ENCODE measurements around the gene TLX1.

Gene TLX1

DNA sequence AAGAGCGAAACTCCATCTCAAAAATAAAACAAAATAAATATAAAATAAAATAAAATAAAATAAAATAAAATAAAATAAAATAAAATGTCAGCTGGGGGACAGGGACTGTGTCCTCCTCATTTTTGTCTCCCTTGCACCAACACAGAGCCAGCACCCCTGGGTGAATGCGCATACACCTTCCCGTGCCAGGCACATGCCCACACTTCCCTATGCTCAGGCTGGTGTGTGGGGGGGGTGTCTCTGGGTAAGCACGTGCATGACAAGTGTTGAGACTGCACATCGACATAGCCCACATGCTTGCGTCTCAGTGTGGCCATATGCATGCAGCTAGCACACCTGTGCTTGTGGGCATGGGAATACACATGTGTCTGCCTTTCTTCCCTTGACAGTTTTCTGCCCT, 24.7 kb upstream of the TLX1 start:
- no peak for DNase-seq
- Histone ChIP-seq H3K27me3 (replicated peaks) (peaks cover 5% of the 10 kb centered on the region), H3K4me3 (ENCODE audit: low read depth, low read length) (no peak overlapping the region), H3K27ac (no peak overlapping the region), H3K36me3 (replicated peaks) (no peaks in the 10 kb centered on the region)
- TF ChIP-seq, protein P1, sequence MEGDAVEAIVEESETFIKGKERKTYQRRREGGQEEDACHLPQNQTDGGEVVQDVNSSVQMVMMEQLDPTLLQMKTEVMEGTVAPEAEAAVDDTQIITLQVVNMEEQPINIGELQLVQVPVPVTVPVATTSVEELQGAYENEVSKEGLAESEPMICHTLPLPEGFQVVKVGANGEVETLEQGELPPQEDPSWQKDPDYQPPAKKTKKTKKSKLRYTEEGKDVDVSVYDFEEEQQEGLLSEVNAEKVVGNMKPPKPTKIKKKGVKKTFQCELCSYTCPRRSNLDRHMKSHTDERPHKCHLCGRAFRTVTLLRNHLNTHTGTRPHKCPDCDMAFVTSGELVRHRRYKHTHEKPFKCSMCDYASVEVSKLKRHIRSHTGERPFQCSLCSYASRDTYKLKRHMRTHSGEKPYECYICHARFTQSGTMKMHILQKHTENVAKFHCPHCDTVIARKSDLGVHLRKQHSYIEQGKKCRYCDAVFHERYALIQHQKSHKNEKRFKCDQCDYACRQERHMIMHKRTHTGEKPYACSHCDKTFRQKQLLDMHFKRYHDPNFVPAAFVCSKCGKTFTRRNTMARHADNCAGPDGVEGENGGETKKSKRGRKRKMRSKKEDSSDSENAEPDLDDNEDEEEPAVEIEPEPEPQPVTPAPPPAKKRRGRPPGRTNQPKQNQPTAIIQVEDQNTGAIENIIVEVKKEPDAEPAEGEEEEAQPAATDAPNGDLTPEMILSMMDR (IDR thresholded peaks at IDR 0.05; ENCODE audit: low read depth, low read length, missing control alignments): no peak
- in situ Hi-C loops (cut with HindIII; ENCODE audit: low pct_ligation_motif_present, low sequenced_read_pairs): no loop called here

GRCh38 chr10:101107771-101108170, 23.3 kb upstream of the TLX1 start:
- no peak for DNase-seq
- Histone ChIP-seq H3K27ac (no peak overlapping the region), H3K27me3 (replicated peaks) (peaks cover 10% of the 10 kb centered on the region), H3K36me3 (replicated peaks) (no peaks in the 10 kb centered on the region), H3K4me3 (ENCODE audit: low read depth, low read length) (no peak overlapping the region)
- in situ Hi-C loops (cut with HindIII; ENCODE audit: low pct_ligation_motif_present, low sequenced_read_pairs): no loop called here
- TF ChIP-seq, protein P1 (IDR thresholded peaks at IDR 0.05; ENCODE audit: low read depth, low read length, missing control alignments): no peak

GRCh38 chr10:101110856-101111523, 20.1 kb upstream of the TLX1 start:
- in situ Hi-C loops (cut with HindIII; ENCODE audit: low pct_ligation_motif_present, low sequenced_read_pairs): no loop called here

GRCh38 chr10:101111547-101111946, 19.6 kb upstream of the TLX1 start:
- Histone ChIP-seq H3K36me3 (replicated peaks) (no peaks in the 10 kb centered on the region), H3K27ac (no peak overlapping the region), H3K27me3 (replicated peaks) (peaks cover 25% of the 10 kb centered on the region), H3K4me3 (ENCODE audit: low read depth, low read length) (no peak overlapping the region)
- no peak for DNase-seq
- in situ Hi-C loops (cut with HindIII; ENCODE audit: low pct_ligation_motif_present, low sequenced_read_pairs): no loop called here
- TF ChIP-seq, protein P1 (IDR thresholded peaks at IDR 0.05; ENCODE audit: low read depth, low read length, missing control alignments): no peak

More at GRCh38 chr10:101110856-101111523, 20.1 kb upstream of the TLX1 start:
- Histone ChIP-seq H3K27me3 (replicated peaks) (peaks cover 21% of the 10 kb centered on the region), H3K27ac (no peak overlapping the region), H3K4me3 (ENCODE audit: low read depth, low read length) (no peak overlapping the region), H3K36me3 (replicated peaks) (no peaks in the 10 kb centered on the region)
- TF ChIP-seq, protein P1 (IDR thresholded peaks at IDR 0.05; ENCODE audit: low read depth, low read length, missing control alignments): no peak
- no peak for DNase-seq

GRCh38 chr10:101112799-101113594, 18.1 kb upstream of the TLX1 start:
- Histone ChIP-seq H3K27ac (no peak overlapping the region), H3K36me3 (replicated peaks) (no peaks in the 10 kb centered on the region), H3K27me3 (replicated peaks) (peaks cover 26% of the 10 kb centered on the region), H3K4me3 (ENCODE audit: low read depth, low read length) (no peak overlapping the region)
- TF ChIP-seq, protein P1 (IDR thresholded peaks at IDR 0.05; ENCODE audit: low read depth, low read length, missing control alignments): no peak
- no peak for DNase-seq
- in situ Hi-C loops (cut with HindIII; ENCODE audit: low pct_ligation_motif_present, low sequenced_read_pairs): no loop called here
